CD14-positive monocyte (primary cell): Measurements from ENCODE around the gene ATP6V0A1. TPM values are rescaled to one million over a fixed set of nuclear protein-coding genes. Genes with fewer than 3 reads are reported as not detected.

ENCODE experiments used
- DNase-seq, 3 donors: peaks; one replicate each; pipeline ENCODE4 v3.0.0-alpha.2; 2011 to 2022
- H2AFZ ChIP-seq: 2 replicates; pipeline ENCODE4 v1.6.0; 2012; ENCODE audit warnings: mild to moderate bottlenecking, low read depth, low read length, inconsistent platforms; ENCODE audit not compliant: insufficient read depth, poor library complexity, severe bottlenecking
- H3K27ac ChIP-seq, 2 donors: 1 replicate in 1 of 2; 2 replicates in 1 of 2; pipeline ENCODE4 v1.5.1; 2012 to 2013; ENCODE audit warnings: low read length in 2 of 2, control low read depth in 1 of 2, inconsistent platforms in 1 of 2, low read depth in 1 of 2, mild to moderate bottlenecking in 1 of 2
- H3K27me3 ChIP-seq, 2 donors: one replicate each; pipeline versions ENCODE4 v1.6.0 to v1.6.1; 2011 to 2013; ENCODE audit warnings: low read length in 2 of 2; ENCODE audit not compliant: control insufficient read depth in 2 of 2, insufficient read depth in 2 of 2
- H3K36me3 ChIP-seq, 2 donors: replicated peaks in 1 of 2; 1 replicate in 1 of 2; 2 replicates in 1 of 2; pipeline versions ENCODE4 v1.5.1 to v1.6.1; 2012 to 2013; ENCODE audit warnings: low read length in 2 of 2, control low read depth in 1 of 2, inconsistent platforms in 1 of 2, mild to moderate bottlenecking in 1 of 2; ENCODE audit not compliant: insufficient read depth in 2 of 2, control insufficient read depth in 1 of 2
- H3K4me1 ChIP-seq, 2 donors: 1 replicate in 1 of 2; 2 replicates in 1 of 2; pipeline versions ENCODE4 v1.5.1 to v1.6.1; 2012 to 2013; ENCODE audit warnings: low read length in 2 of 2, control low read depth in 1 of 2, inconsistent platforms in 1 of 2, mild to moderate bottlenecking in 1 of 2, moderate library complexity in 1 of 2; ENCODE audit not compliant: insufficient read depth in 2 of 2, control insufficient read depth in 1 of 2
- H3K4me2 ChIP-seq: replicated peaks from 2 replicates; pipeline ENCODE3; 2012; ENCODE audit warnings: low read length, moderate library complexity, mild to moderate bottlenecking; ENCODE audit not compliant: poor library complexity, severe bottlenecking; ENCODE audit errors: extremely low read depth
- H3K4me3 ChIP-seq, 3 experiments: fragments of 200-600 bp in 1 of 3; sonication (generic) in 1 of 3; replicated peaks in 1 of 3; 1 replicate in 2 of 3; 2 replicates in 1 of 3; pipeline ENCODE4 v1.5.1; 2011 to 2013; ENCODE audit warnings: low read length in 3 of 3, mild to moderate bottlenecking in 3 of 3, control low read depth in 2 of 3, low read depth in 2 of 3, inconsistent platforms in 1 of 3, moderate library complexity in 1 of 3
- H3K79me2 ChIP-seq: 2 replicates; pipeline ENCODE4 v1.6.0; 2012; ENCODE audit warnings: mild to moderate bottlenecking, control low read depth, inconsistent platforms, low read length, moderate library complexity; ENCODE audit not compliant: insufficient read depth
- H3K9ac ChIP-seq: 2 replicates; pipeline ENCODE4 v1.6.0; 2017; ENCODE audit warnings: low read length, mild to moderate bottlenecking; ENCODE audit not compliant: insufficient read depth, poor library complexity, severe bottlenecking
- H3K9me3 ChIP-seq, 2 donors: replicated peaks in 1 of 2; 1 replicate in 1 of 2; 2 replicates in 1 of 2; pipeline versions ENCODE4 v1.5.1 to v1.6.1; 2012 to 2013; ENCODE audit warnings: low read length in 2 of 2, control low read depth in 1 of 2; ENCODE audit not compliant: control insufficient read depth in 1 of 2, insufficient read depth in 1 of 2
- H4K20me1 ChIP-seq: 2 replicates; pipeline ENCODE4 v1.6.0; 2012; ENCODE audit warnings: mild to moderate bottlenecking, low read length, control low read depth, moderate library complexity; ENCODE audit not compliant: insufficient read depth
- H3K27ac Mint-ChIP-seq, 7 donors: one replicate each; pipeline ENCODE4 v1.8.0; 2020; ENCODE audit warnings: mild to moderate bottlenecking in 7 of 7, mixed read lengths in 7 of 7, moderate library complexity in 6 of 7, inconsistent platforms in 2 of 7
- H3K27me3 Mint-ChIP-seq, 3 donors: one replicate each; pipeline ENCODE4 v1.8.0; 2021 to 2022; ENCODE audit warnings: low read depth in 3 of 3, mild to moderate bottlenecking in 3 of 3, mixed read lengths in 3 of 3, moderate library complexity in 3 of 3, inconsistent platforms in 1 of 3
- H3K36me3 Mint-ChIP-seq, 2 donors: one replicate each; pipeline ENCODE4 v1.8.0; 2020; ENCODE audit warnings: mixed read lengths in 2 of 2, inconsistent platforms in 1 of 2, mild to moderate bottlenecking in 1 of 2
- H3K4me1 Mint-ChIP-seq: one replicate; pipeline ENCODE4 v1.8.0; 2020; ENCODE audit warnings: mild to moderate bottlenecking, mixed read lengths
- H3K4me3 Mint-ChIP-seq, 2 donors: one replicate each; pipeline ENCODE4 v1.8.0; 2020; ENCODE audit warnings: mild to moderate bottlenecking in 2 of 2, mixed read lengths in 2 of 2, moderate library complexity in 1 of 2
- H3K9me3 Mint-ChIP-seq, 7 donors: one replicate each; pipeline ENCODE4 v1.8.0; 2020 to 2022; ENCODE audit warnings: mixed read lengths in 7 of 7, mild to moderate bottlenecking in 6 of 7, moderate library complexity in 6 of 7, inconsistent platforms in 2 of 7
- CTCF ChIP-seq: fragments of 200-600 bp; IDR thresholded peaks from one replicate; pipeline ENCODE4 v1.8.0; 2022; ENCODE audit warnings: antibody characterized with exemption, mild to moderate bottlenecking
- WGBS: methylation state at CpG from one replicate; pipeline ENCODE4 v1.1.5; 2013; ENCODE audit warnings: missing lambda C conversion rate; ENCODE audit not compliant: insufficient coverage; 5-methylcytosine and 5-hydroxymethylcytosine counted together
- intact Hi-C, 2 donors: fragments of 100-400 bp; cut with micrococcal nuclease; formaldehyde crosslinking; loops; one replicate each; pipeline versions ENCODE4 v1.15.0 to v1.15.1; 2023
- polyA plus RNA-seq, 3 donors: library from polyadenylated mRNA; depleted of rRNA in 1 of 3; unstranded in 2 of 3; stranded (reverse) in 1 of 3; fragments of 300-500 nt in 2 of 3; fragments of >200 nt in 1 of 3; fragmentation: Illumina TruSeq in 2 of 3; gene quantifications; 1 replicate in 2 of 3; 2 replicates in 1 of 3; pipeline ENCODE4 v1.2.3, GENCODE V29; 2012 to 2021

Gene ATP6V0A1
- polyA plus RNA-seq, 3 donors = 36.1 to 126 (median 55.1) TPM

GRCh38 chr17:42463976-42464400 is 5.3 kb downstream of the ATP6V0A1 start:
- H3K27me3 ChIP-seq = no peaks in the 10 kb centered on the region
- no peak for DNase-seq
- peaks cover 17 to 21% of the 10 kb centered on the region in 2 donors for H3K4me1 ChIP-seq

GRCh38 chr17:42467889-42468288 is 9.2 kb downstream of the ATP6V0A1 start:
- peaks cover 0 to 2% (median 0%) of the 10 kb centered on the region in 7 donors for H3K9me3 Mint-ChIP-seq
- Histone ChIP-seq H3K4me2 (no peak overlapping the region), H3K4me3 (no peak overlapping the region), H3K27ac (no peak overlapping the region), H2AFZ (no peak overlapping the region), H3K4me1 (no peaks in the 10 kb centered on the region), H3K9me3 (no peaks in the 10 kb centered on the region), H3K9ac (no peak overlapping the region), H3K36me3 (peaks cover 77 to 97% of the 10 kb centered on the region in 2 donors), H3K27me3 (no peaks in the 10 kb centered on the region), H4K20me1 (peaks cover 43% of the 10 kb centered on the region), H3K79me2 (no peaks in the 10 kb centered on the region)
- DNase-seq = no peak
- H3K27me3 Mint-ChIP-seq = peaks cover 0 to 2% (median 0%) of the 10 kb centered on the region in 3 donors
- no peak overlapping the region for H3K27ac Mint-ChIP-seq
- H3K4me1 Mint-ChIP-seq = peaks cover 4% of the 10 kb centered on the region
- TF ChIP-seq CTCF = no peak
- 100% methylated on average over 1 of the region's 5 CpGs for WGBS
- peaks cover 81 to 97% of the 10 kb centered on the region in 2 donors for H3K36me3 Mint-ChIP-seq
- intact Hi-C loops = no loop called here
- H3K4me3 Mint-ChIP-seq = no peak overlapping the region

More at GRCh38 chr17:42463976-42464400, 5.3 kb downstream of the ATP6V0A1 start:
- Mint-ChIP-seq H3K27ac (no peak overlapping the region), H3K4me1 (peaks cover 22% of the 10 kb centered on the region), H3K9me3 (peaks cover 0 to 2% (median 0%) of the 10 kb centered on the region in 7 donors), H3K27me3 (no peaks in the 10 kb centered on the region), H3K4me3 (no peak overlapping the region), H3K36me3 (peaks cover 71 to 84% of the 10 kb centered on the region in 2 donors)
- Histone ChIP-seq H3K4me3 (no peak overlapping the region), H3K9me3 (no peaks in the 10 kb centered on the region), H3K9ac (no peak overlapping the region), H3K36me3 (peaks cover 64 to 79% of the 10 kb centered on the region in 2 donors), H3K4me2 (no peak overlapping the region), H3K27ac (no peak overlapping the region), H4K20me1 (peaks cover 69% of the 10 kb centered on the region), H2AFZ (no peak overlapping the region), H3K79me2 (peaks cover 33% of the 10 kb centered on the region)
- intact Hi-C loops = loop anchor here in 1 of 2 donors (5.0 kb wide), 1 partner anchor 37 kb away; no protein-coding TSS in a partner anchor
- no CpG with 5 or more reads among the region's 4 CpGs for WGBS
- TF ChIP-seq CTCF = no peak
